GM10248 (cell line): ENCODE results near the gene KCNJ12.
A peak's percentile ranks its signal among the peaks of the same experiment; 100 is the strongest.
"Not testable (repeated sequence)": the region's sequence is repeated elsewhere in the genome, so short reads cannot be mapped to it uniquely, and the experiment has no call there.

ENCODE experiments used
- CTCF ChIA-PET: fragments of 300-600 bp; sonication (Branson Sonifier 250); formaldehyde crosslinking; extraction: SDS; loops from one replicate; lab custom pipeline; 2021; ENCODE audit warnings: antibody characterized with exemption; lab: Yijun Ruan, JAX
- POLR2A ChIA-PET: fragments of 350-650 bp; sonication (Branson Sonifier 250); formaldehyde crosslinking; extraction: SDS; loops from one replicate; lab custom pipeline; 2020; ENCODE audit warnings: antibody characterized with exemption; lab: Yijun Ruan, JAX
- DNase-seq: peaks from one replicate; pipeline ENCODE4 v3.0.0; 2012; ENCODE audit errors: extremely low spot score
- TF ChIP-seq, protein P1 (sequence below): IDR thresholded peaks from 2 replicates; pipeline ENCODE4 v1.5.1; 2012; ENCODE audit warnings: mild to moderate bottlenecking, low read depth; ENCODE audit errors: extremely low read depth, missing control alignments, control extremely low read depth

KCNJ12 gene

DNA sequence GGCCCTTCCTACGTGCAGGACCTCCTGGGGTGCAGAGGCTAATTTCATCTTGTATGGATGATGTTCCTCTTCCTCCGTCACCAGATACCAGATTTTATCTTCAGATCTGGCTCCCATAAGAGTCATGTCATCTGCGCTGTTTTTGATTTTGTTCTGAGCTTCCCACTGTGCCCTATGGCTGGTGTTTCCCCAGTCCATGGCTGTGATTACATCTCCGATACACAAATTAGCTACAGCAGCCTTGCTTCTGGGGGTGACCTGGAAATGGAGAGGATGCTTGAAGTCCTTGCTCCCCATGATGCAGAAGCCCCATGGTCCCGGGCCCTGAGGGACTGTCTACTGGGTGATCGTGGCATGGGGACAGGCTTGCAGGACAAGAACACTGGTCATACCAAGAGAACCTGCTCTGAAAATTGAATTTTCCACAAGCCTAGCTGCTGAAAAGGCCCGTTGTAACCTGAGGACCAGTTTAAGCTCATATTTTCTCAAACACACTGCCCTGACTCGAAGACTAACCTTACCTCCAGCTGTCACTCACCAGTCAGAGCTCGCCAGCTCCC lies 69.0 kb downstream of the KCNJ12 start:
- CTCF ChIA-PET, result no interaction called here
- POLR2A ChIA-PET, result no interaction called here
- TF ChIP-seq, protein P1, sequence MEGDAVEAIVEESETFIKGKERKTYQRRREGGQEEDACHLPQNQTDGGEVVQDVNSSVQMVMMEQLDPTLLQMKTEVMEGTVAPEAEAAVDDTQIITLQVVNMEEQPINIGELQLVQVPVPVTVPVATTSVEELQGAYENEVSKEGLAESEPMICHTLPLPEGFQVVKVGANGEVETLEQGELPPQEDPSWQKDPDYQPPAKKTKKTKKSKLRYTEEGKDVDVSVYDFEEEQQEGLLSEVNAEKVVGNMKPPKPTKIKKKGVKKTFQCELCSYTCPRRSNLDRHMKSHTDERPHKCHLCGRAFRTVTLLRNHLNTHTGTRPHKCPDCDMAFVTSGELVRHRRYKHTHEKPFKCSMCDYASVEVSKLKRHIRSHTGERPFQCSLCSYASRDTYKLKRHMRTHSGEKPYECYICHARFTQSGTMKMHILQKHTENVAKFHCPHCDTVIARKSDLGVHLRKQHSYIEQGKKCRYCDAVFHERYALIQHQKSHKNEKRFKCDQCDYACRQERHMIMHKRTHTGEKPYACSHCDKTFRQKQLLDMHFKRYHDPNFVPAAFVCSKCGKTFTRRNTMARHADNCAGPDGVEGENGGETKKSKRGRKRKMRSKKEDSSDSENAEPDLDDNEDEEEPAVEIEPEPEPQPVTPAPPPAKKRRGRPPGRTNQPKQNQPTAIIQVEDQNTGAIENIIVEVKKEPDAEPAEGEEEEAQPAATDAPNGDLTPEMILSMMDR, result no peak
- no peak for DNase-seq

- DNase-seq, CTCF ChIA-PET, POLR2A ChIA-PET: not testable (repeated sequence)
These were observed 71.4 kb downstream of the KCNJ12 start for GRCh38 chr17:21447552-21447951.

- DNase-seq, POLR2A ChIA-PET, CTCF ChIA-PET: not testable (repeated sequence)
These were observed 73.7 kb downstream of the KCNJ12 start for GRCh38 chr17:21449891-21450290.

DNA sequence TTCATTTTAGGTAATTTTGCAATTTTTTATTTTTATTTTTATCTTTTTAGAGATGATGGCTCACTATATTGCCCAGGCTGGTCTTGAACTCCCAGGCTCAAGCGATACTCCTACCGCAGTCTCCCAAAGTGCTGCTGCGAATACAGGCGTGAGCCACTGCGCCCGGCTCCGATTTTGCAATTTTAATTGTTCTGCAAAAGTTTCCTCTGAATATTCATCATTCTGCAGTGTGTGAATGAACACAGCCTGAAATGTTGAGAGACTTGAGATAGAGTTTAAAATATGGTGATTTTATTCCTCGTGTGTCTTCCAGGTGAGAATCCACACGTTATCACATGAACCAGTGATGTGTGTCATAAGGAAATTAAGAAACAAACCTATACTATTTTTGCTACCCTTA lies 75.8 kb downstream of the KCNJ12 start:
- no peak for DNase-seq
- TF ChIP-seq, protein P1, result no peak
- ChIA-PET CTCF (no interaction called here), POLR2A (no interaction called here)

GRCh38 chr17:21452377-21453143 lies 76.4 kb downstream of the KCNJ12 start:
- ChIA-PET CTCF (no interaction called here), POLR2A (no interaction called here)
- no peak for DNase-seq
- TF ChIP-seq, protein P1, result peak; percentile 22

- POLR2A ChIA-PET, result no interaction called here
- DNase-seq, result no peak
- CTCF ChIA-PET, result no interaction called here
- TF ChIP-seq, protein P1, result no peak
These were observed 77.2 kb downstream of the KCNJ12 start for GRCh38 chr17:21453144-21453898.

- POLR2A ChIA-PET, DNase-seq, CTCF ChIA-PET: not testable (repeated sequence)
These were observed 77.8 kb downstream of the KCNJ12 start for GRCh38 chr17:21454006-21454405.

GRCh38 chr17:21454441-21454840 lies 78.3 kb downstream of the KCNJ12 start:
- TF ChIP-seq, protein P1, result no peak
- no peak for DNase-seq
- ChIA-PET POLR2A (no interaction called here), CTCF (no interaction called here)
